T-helper 2 cell treated with Interferon-gamma antibody and Interleukin-4, amounts not matched to agents 5 μg/mL and 100 μg/mL, for 36 hours (primary cell): Measurements from ENCODE around the gene PMM2.
"Not testable (repeated sequence)": the region's sequence is repeated elsewhere in the genome, so short reads cannot be mapped to it uniquely, and the experiment has no call there.

Experiments used
- DNase-seq: peaks from one replicate; pipeline ENCODE4 v3.0.0; 2021; ENCODE audit warnings: low spot score
- H3K27ac Mint-ChIP-seq: one replicate; pipeline ENCODE4 v1.8.0; 2021; ENCODE audit warnings: mild to moderate bottlenecking, mixed read lengths
- H3K27me3 Mint-ChIP-seq: one replicate; pipeline ENCODE4 v1.8.0; 2021; ENCODE audit warnings: low read depth, mixed read lengths
- H3K36me3 Mint-ChIP-seq: one replicate; pipeline ENCODE4 v1.8.0; 2021; ENCODE audit warnings: low read depth, mixed read lengths
- H3K4me1 Mint-ChIP-seq: one replicate; pipeline ENCODE4 v1.8.0; 2021; ENCODE audit warnings: low read depth, mixed read lengths
- H3K4me3 Mint-ChIP-seq: one replicate; pipeline ENCODE4 v1.8.0; 2022; ENCODE audit warnings: mild to moderate bottlenecking, moderate library complexity, mixed read lengths
- H3K9me3 Mint-ChIP-seq: one replicate; pipeline ENCODE4 v1.8.0; 2021; ENCODE audit warnings: mixed read lengths

Gene PMM2

DNA sequence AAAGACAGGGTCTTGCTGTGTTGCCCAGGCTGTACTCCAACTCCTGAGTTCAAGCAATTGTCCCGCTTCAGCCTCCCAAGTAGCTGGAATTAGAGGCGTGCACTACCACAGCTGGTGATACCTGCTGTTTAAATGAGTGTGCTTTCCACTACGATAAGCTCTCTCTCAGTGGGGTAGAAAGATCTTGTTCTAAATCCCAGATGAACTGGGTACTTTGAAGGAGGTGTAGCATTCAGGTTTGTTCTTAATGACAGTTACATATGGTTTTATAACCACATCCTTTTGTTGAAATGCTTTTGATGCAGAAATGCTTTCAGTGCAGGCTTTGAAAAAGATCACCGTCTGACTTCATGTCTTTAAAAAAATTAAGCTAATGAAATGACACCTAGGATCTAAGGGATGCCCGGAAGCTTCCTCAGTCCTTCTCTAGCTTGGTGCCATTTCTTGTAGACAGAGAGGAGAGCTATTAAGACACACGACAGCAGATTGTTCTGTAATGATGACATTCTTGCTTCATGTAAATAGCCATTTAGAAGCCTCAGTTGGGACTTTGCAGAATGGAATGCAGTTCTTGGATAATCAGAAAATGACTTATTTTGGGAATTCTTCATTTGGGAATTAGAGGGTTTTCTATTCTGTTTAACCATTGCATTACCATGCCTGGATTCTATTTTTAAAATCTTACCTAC lies 19.5 kb downstream of the PMM2 start:
- H3K36me3 Mint-ChIP-seq: peaks cover 66% of the 10 kb centered on the region
- H3K4me3 Mint-ChIP-seq: peak overlapping the region; percentile 66
- DNase-seq: no peak

DNA sequence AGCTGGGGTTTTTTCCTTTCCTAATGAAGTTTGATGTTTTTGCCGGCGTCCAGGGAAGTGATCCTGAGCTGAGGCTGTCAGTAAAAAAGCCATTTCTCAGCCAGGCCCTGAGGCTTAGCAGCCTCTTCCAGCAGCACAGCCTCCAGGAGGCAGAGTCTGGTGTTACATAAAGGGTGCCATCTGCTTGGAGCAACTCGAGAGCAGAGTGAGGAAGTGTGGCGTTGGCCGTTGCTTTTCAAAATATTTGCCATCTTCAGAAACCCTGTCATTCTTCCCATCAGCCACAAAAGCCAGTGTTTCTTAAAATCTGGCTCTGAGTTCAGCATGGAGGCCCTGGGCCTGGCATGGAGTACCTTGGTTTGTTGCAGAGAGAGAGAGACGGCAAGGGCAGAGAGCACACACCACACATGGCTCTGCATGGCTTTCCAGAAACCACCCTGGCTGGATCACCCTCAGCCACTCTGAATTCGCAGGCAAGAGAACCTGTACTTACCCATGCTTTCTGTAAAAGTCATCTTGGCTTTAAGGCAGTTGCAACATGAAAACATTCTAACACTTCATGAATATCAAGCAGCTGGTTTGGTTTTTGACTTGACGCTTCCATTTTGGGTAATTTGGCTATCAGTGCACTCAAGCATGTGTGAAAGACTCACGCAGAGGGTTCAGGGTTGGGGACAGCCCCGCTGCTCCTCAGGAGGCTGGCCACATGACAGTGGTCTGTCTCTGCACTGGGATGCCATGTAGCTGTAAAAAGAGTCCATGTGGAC lies 21.0 kb downstream of the PMM2 start:
- Mint-ChIP-seq H3K27me3 (no peaks in the 10 kb centered on the region), H3K36me3 (peaks cover 66% of the 10 kb centered on the region), H3K4me3 (no peak overlapping the region), H3K27ac (no peak overlapping the region), H3K4me1 (peaks cover 31% of the 10 kb centered on the region), H3K9me3 (no peaks in the 10 kb centered on the region)
- no peak for DNase-seq

More for the DNA sequence above, 19.5 kb downstream of the PMM2 start:
- H3K27me3 Mint-ChIP-seq: no peaks in the 10 kb centered on the region
- H3K27ac Mint-ChIP-seq: peak overlapping the region; percentile 88
- H3K4me1 Mint-ChIP-seq: peaks cover 25% of the 10 kb centered on the region
- no peaks in the 10 kb centered on the region for H3K9me3 Mint-ChIP-seq

DNA sequence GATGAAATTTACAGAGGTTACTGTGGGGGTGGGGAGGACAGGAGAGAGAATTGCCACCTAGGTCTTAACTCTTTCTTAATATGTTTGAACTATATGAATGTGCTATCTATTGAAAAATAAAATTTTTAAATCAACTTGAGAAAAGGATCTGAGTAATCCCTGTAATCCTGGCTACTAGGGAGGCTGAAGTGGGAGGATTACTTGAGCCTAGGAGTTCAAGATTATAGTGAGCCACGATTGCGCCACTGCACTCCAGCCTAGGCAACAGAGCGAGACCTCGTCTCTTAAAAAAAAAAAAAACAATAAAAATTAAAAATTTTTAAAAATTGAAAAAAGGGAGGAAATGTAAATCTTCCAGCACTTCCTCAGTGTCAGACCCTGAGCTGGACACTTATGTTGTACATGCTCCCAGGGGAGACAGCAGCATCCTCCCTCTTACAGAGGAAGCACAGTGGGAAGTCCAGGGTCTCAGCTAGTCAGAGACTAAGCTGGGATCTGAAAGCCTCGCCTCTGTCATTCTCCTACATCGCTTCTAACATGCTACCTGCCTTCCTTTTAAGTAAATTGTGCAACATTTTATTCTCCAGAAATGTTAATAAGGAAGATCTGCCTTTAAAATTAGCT lies 21.9 kb downstream of the PMM2 start:
- H3K27ac Mint-ChIP-seq: no peak overlapping the region

DNA sequence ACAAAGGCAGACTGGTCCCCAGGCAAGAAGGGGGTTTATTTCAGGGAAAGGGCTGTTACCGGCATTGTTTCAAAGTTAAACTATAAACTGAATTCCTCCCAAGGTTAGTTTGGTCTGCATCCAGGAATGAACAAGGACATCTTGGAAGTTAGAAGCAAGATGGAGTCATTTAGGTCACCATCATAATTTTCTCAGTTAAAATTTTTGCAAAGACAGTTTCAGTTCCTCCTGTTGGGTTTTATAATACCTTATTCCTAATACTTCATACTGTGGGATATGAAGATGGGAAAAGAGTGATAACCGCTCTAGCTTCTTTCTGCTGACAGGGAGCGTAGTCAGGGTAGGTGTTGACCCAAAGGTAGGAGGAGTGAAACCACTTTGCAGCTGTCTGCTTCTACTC lies 24.8 kb downstream of the PMM2 start:
- Mint-ChIP-seq H3K27me3 (no peaks in the 10 kb centered on the region), H3K27ac (peak overlapping the region; percentile 29), H3K9me3 (no peaks in the 10 kb centered on the region), H3K4me1 (peaks cover 21% of the 10 kb centered on the region), H3K36me3 (peaks cover 58% of the 10 kb centered on the region), H3K4me3 (no peak overlapping the region)
- DNase-seq: no peak

More for the DNA sequence above, 21.9 kb downstream of the PMM2 start:
- no peak overlapping the region for H3K4me3 Mint-ChIP-seq
- DNase-seq: no peak
- H3K27me3 Mint-ChIP-seq: no peaks in the 10 kb centered on the region
- H3K4me1 Mint-ChIP-seq: peaks cover 31% of the 10 kb centered on the region
- peaks cover 68% of the 10 kb centered on the region for H3K36me3 Mint-ChIP-seq
- no peaks in the 10 kb centered on the region for H3K9me3 Mint-ChIP-seq

DNA sequence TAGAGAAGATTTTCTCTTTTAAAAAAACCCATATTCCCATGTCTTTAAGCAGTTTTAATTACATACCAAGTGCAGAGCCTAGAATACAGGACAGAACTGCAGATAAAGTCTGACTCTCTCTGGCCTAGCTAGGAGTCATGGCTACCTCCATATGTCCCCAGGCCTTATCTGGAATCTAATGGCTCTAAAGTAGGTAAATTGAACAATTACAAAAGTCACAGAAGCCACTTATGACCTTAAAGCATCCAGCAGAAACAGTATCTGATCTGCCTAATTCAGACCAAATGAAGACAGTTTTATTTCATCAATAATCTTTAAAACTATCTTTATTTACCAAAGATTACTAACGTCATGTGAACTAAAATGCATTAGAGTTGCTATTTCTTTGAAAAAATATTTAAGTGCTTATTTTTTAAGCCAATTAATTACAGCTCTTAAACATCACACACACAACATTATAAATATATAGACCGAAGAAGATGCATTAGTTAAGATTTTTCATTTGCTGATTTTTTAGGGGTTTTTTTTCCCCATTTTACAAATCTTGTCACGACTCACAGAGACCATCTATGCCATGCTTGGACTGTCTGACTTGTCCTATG lies 28.7 kb downstream of the PMM2 start:
- no peak overlapping the region for H3K4me3 Mint-ChIP-seq
- H3K4me1 Mint-ChIP-seq: peaks cover 10% of the 10 kb centered on the region
- no peak overlapping the region for H3K27ac Mint-ChIP-seq
- H3K27me3 Mint-ChIP-seq: no peaks in the 10 kb centered on the region
- no peaks in the 10 kb centered on the region for H3K9me3 Mint-ChIP-seq
- DNase-seq: no peak
- H3K36me3 Mint-ChIP-seq: peaks cover 55% of the 10 kb centered on the region

DNA sequence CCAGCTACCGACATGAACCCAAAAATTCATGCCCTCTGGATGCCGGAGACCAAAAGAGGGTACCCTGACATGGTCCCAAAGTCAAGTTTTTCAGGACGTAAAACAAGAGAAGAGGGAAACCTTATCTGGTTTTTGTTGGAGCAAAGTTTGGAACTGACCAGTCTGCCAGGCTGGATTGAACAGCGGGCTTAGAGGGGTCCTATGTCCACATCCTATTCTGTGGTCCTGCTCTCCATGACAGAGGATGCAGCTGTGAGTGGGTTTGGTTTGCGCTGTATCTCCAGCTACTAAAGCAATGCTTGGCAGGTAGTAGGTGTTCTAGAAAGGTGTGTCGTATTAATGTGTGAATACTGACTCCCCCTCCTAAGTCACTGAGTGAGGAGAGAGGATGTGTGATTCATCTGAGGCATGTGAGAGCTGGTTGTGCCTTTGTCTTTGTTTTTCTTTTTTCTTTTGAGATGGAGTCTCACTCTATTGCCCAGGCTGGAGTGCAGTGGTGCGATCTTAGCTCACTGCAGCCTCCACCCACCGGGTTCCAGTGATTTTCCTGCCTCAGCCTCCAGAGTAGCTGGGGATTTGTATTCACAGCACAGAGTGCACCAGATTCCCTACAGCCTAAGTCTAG lies 31.0 kb downstream of the PMM2 start:
- peaks cover 44% of the 10 kb centered on the region for H3K36me3 Mint-ChIP-seq
- no peak for DNase-seq
- no peaks in the 10 kb centered on the region for H3K4me1 Mint-ChIP-seq
- H3K27ac Mint-ChIP-seq: no peak overlapping the region
- H3K27me3 Mint-ChIP-seq: no peaks in the 10 kb centered on the region
- H3K4me3 Mint-ChIP-seq: no peak overlapping the region
- no peaks in the 10 kb centered on the region for H3K9me3 Mint-ChIP-seq

DNA sequence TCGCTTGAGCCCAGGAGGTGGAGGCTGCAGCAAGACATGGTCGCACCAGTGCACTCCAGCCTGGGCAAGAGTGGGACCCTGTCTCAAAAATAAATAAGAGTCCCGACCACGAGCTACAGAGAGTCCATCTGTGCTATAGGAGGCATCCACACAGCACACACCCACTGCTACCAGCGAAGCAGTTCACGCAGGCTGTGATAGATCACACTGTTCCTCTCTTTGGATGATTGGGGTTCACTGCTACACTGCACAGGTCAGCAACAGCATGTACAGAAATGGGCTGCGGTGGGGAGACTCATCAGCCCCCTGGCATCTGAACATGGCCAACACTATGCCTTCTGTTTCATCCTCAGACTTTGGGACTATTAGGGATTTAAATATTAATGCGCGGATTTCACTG lies 33.8 kb downstream of the PMM2 start:
- Mint-ChIP-seq H3K4me3 (no peak overlapping the region), H3K4me1 (peaks cover 3% of the 10 kb centered on the region), H3K36me3 (peaks cover 33% of the 10 kb centered on the region), H3K27me3 (no peaks in the 10 kb centered on the region), H3K27ac (no peak overlapping the region), H3K9me3 (no peaks in the 10 kb centered on the region)
- no peak for DNase-seq

DNA sequence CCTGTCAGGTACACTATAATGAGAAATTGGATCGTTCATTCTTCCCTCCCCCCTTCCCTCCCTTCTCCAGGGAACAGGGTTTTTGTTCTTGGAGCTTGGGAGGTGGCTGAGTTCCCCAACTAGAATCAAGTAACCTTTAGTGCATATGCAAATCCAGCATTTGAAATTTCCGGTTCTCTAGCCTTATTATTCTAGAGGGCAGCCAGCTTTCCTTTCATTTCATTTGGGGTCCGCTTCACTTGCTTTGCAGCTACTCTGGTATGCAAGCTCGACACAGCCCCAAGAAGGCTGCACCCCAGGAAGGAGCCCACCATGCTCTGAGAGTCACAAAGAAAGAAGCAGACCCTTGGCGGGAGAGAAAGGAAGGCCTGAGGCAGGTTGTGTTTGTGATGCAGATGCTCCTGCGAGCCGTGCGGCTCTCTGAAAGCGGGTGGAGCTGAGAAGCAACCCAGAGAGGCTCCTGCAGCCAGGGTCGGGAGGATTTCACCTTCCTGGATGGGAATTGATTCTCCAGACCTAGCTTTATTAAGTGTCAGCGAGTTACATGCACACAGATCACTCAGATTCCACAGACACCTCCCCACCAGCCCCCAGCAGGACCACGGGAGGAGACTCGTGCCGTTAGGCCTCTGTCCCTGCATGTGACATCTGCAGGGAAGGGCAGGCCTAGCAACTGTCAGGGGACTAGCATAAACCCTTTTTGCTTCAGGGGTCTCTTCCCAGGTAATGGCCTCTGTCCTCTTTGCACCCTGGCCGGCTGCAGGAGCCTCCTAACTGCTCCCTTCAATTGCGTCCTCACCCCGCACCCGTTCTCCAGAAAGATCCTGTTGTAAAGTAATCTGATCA lies 34.5 kb downstream of the PMM2 start:
- Mint-ChIP-seq H3K27ac (no peak overlapping the region), H3K4me3 (no peak overlapping the region), H3K9me3 (no peaks in the 10 kb centered on the region), H3K27me3 (no peaks in the 10 kb centered on the region), H3K36me3 (peaks cover 31% of the 10 kb centered on the region), H3K4me1 (peaks cover 3% of the 10 kb centered on the region)
- no peak for DNase-seq

DNA sequence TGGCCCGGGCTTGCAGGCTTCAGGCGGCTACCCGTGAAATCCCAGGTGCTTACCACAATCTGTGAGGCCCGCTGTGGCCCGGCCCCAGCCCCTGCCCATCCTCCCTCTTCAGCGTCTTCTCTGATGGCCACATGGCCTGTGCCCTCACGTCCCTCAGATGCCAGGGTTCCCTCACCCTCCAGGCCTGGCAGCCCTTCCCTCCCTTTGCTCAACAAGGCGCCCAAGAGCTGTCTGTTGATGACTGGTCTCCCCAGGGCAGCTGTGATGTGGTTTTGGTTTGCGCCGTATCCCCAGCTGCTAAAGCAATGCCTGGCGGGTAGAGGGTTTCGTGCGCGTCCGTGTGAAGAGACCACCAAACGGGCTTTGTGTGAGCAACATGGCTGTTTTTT lies 35.1 kb downstream of the PMM2 start:
- no peak for DNase-seq
- peaks cover 3% of the 10 kb centered on the region for H3K4me1 Mint-ChIP-seq
- H3K4me3 Mint-ChIP-seq: no peak overlapping the region
- H3K9me3 Mint-ChIP-seq: no peaks in the 10 kb centered on the region
- peaks cover 30% of the 10 kb centered on the region for H3K36me3 Mint-ChIP-seq
- no peaks in the 10 kb centered on the region for H3K27me3 Mint-ChIP-seq
- no peak overlapping the region for H3K27ac Mint-ChIP-seq

DNA sequence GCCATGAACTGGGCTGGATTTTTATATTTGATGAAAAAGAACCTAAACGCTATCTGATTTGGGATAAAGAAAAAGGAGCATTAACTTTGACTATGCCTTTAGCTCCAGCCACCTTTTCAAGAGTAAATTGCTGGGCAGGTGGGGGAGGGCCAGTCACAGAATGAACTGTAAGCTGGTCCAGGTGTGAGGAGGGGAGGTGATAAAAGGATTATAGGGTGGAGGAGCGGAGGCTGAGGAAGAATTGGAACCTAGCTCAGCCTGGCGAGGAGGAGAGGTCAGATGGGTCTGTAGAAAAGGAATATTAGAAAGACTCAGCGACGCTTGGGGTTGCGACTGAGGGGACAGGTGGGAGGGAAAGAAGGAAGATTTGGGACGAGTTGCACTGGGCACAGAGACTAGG lies 39.2 kb downstream of the PMM2 start:
- H3K4me1 Mint-ChIP-seq, H3K4me3 Mint-ChIP-seq, H3K27ac Mint-ChIP-seq, H3K36me3 Mint-ChIP-seq, DNase-seq, H3K9me3 Mint-ChIP-seq, H3K27me3 Mint-ChIP-seq: not testable (repeated sequence)

DNA sequence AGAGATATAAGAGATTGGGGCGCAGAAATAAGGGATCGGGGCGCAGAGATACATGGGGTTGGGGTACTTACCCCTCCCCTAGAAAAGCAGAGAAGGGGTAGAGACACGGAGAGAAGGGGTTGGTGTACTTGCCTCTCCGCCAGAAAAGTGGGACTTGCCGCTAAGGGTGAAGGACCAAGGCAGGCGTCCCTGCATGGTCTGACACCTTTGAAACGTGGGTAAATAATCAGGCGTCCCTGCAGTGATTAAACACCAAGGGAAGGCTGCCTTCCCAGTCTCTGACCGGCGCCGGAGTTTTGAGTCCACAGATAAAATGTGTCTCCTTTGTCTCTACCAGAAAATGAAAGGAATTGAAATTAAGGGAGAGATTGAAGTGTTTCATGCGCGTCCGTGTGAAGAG lies 40.0 kb downstream of the PMM2 start:
- H3K27me3 Mint-ChIP-seq, H3K36me3 Mint-ChIP-seq, H3K9me3 Mint-ChIP-seq, DNase-seq, H3K27ac Mint-ChIP-seq, H3K4me3 Mint-ChIP-seq, H3K4me1 Mint-ChIP-seq: not testable (repeated sequence)

DNA sequence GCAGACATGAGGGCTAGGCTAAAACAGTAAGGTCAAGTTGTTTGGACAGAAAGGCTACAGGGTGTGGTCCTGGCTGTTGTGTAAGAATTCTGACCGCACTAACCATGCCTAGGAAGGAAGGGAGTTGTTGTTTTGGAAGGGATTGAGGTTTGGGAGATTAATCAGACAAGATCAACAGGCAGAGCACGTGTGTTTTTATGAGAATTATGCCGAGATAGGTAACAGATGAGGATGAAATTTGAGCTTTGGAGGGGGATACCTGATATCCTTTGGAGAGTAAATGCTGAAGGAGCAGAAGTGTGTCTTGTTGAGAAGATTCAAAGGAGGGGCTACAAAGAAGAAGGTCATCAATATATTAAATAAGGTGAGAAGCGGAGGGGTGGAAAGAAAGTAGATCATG lies 44.4 kb downstream of the PMM2 start:
- H3K4me1 Mint-ChIP-seq, H3K4me3 Mint-ChIP-seq, DNase-seq, H3K36me3 Mint-ChIP-seq, H3K27me3 Mint-ChIP-seq, H3K27ac Mint-ChIP-seq, H3K9me3 Mint-ChIP-seq: not testable (repeated sequence)

DNA sequence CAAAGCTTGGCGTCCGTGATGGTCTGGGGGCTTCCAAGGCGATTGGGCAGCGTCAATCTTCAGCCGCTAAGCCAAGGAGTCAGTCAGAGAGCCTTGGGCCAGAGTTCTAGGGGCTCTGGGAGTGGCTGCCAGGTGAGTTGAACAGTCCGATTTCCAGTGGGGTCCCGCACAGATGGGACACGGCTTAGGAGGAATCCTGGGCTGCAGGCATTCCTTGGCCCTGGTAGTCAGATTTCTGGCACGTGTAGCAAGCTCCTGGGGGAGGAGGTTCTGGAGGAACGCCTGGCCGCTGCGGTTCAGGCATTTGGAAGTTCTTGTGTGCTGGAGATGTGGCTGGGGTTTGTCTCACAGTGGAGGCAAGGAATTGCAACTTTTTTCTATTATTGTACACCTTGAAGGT lies 45.7 kb downstream of the PMM2 start:
- not testable (repeated sequence) for H3K27ac Mint-ChIP-seq, H3K36me3 Mint-ChIP-seq, H3K4me1 Mint-ChIP-seq

More for the DNA sequence above, 45.7 kb downstream of the PMM2 start:
- H3K9me3 Mint-ChIP-seq, DNase-seq, H3K4me3 Mint-ChIP-seq, H3K27me3 Mint-ChIP-seq: not testable (repeated sequence)
